Endothelial cell of umbilical vein (primary cell): Measurements from ENCODE around the gene CCND1. TPM values are rescaled to one million over a fixed set of nuclear protein-coding genes. Genes with fewer than 3 reads are reported as not detected.

Source experiments
- BruUV-seq: library from RNA; stranded (reverse); fragments of 400-500 nt; replicated peaks from 2 replicates; lab custom pipeline; 2021; lab: Mats Ljungman, UMichigan
- CTCF ChIA-PET: fragments of 300-600, 350-600 bp; sonication (Branson Sonifier 250); formaldehyde crosslinking; loops from one replicate; lab custom pipeline; 2021; ENCODE audit warnings: antibody characterized with exemption, inconsistent platforms; lab: Charles Lee
- POLR2A ChIA-PET: fragments of 300-600, 350-600 bp; sonication (Branson Sonifier 250); formaldehyde crosslinking; loops from one replicate; lab custom pipeline; 2021; ENCODE audit warnings: antibody characterized with exemption, inconsistent platforms; lab: Charles Lee
- DNase-seq: peaks from one replicate; pipeline ENCODE4 v3.0.0-alpha.2; 2011; ENCODE audit warnings: low read depth, low spot score
- FAIRE-seq: peaks from 2 replicates; lab custom pipeline; 2011; peaks lifted over from hg19 to GRCh38; lab: Jason Lieb, UNC
- H2AFZ ChIP-seq: 2 replicates; pipeline ENCODE4 v1.6.0; 2012; ENCODE audit warnings: low read depth, low read length, control low read depth, inconsistent platforms
- H3K27ac ChIP-seq: 2 replicates; pipeline ENCODE4 v1.5.1; 2011; ENCODE audit warnings: low read depth, mild to moderate bottlenecking, control low read depth, low read length, moderate library complexity; ENCODE audit not compliant: insufficient read depth
- H3K27me3 ChIP-seq, 2 experiments: 2 replicates each; pipeline versions ENCODE4 v1.6.0 to v1.6.1; 2011; ENCODE audit warnings: low read length in 2 of 2, mixed read lengths in 1 of 2; ENCODE audit not compliant: control insufficient read depth in 2 of 2, insufficient read depth in 2 of 2
- H3K36me3 ChIP-seq, 2 experiments: 2 replicates in 1 of 2; 3 replicates in 1 of 2; pipeline ENCODE4 v1.5.1; 2011; ENCODE audit warnings: low read length in 2 of 2, mild to moderate bottlenecking in 1 of 2, moderate library complexity in 1 of 2; ENCODE audit not compliant: control insufficient read depth in 2 of 2, insufficient read depth in 2 of 2; ENCODE audit errors: extremely low read depth in 1 of 2
- H3K4me1 ChIP-seq: 3 replicates; pipeline ENCODE4 v1.5.1; 2011; ENCODE audit warnings: mild to moderate bottlenecking, low read length; ENCODE audit not compliant: control insufficient read depth, insufficient read depth; ENCODE audit errors: extremely low read depth
- H3K4me2 ChIP-seq: 2 replicates; pipeline ENCODE4 v1.6.1; 2011; ENCODE audit warnings: low read length, control low read depth, mixed read lengths; ENCODE audit not compliant: insufficient read depth
- H3K4me3 ChIP-seq, 3 experiments: fragments of 200-600 bp in 1 of 3; sonication (generic), shearing (Covaris generic) in 1 of 3; replicated peaks in 1 of 3; 2 replicates each; pipeline ENCODE4 v1.5.1; 2011 to 2016; ENCODE audit warnings: control low read depth in 3 of 3, low read length in 3 of 3, mild to moderate bottlenecking in 2 of 3, inconsistent platforms in 1 of 3, low read depth in 1 of 3, moderate library complexity in 1 of 3; ENCODE audit not compliant: insufficient read depth in 1 of 3
- H3K79me2 ChIP-seq: 2 replicates; pipeline ENCODE4 v1.6.0; 2012; ENCODE audit warnings: low read length, inconsistent platforms; ENCODE audit not compliant: control insufficient read depth, insufficient read depth
- H3K9ac ChIP-seq: replicated peaks from 2 replicates; pipeline ENCODE3; 2011; ENCODE audit warnings: low read length, control low read depth; ENCODE audit not compliant: insufficient read depth; ENCODE audit errors: extremely low read depth
- H3K9me1 ChIP-seq: replicated peaks from 3 replicates; pipeline ENCODE4 v1.6.0; 2011; ENCODE audit warnings: mild to moderate bottlenecking, low read length; ENCODE audit not compliant: control insufficient read depth, insufficient read depth; ENCODE audit errors: extremely low read depth
- H3K9me3 ChIP-seq: replicated peaks from 2 replicates; pipeline ENCODE4 v1.5.1; 2012; ENCODE audit warnings: low read length, inconsistent platforms; ENCODE audit not compliant: control insufficient read depth, insufficient read depth
- H4K20me1 ChIP-seq: replicated peaks from 2 replicates; pipeline ENCODE3; 2011; ENCODE audit warnings: mild to moderate bottlenecking, low read length; ENCODE audit not compliant: control insufficient read depth, insufficient read depth; ENCODE audit errors: extremely low read depth
- FOS ChIP-seq: IDR thresholded peaks from 2 replicates; pipeline ENCODE4 v1.6.1; 2011; ENCODE audit warnings: mild to moderate bottlenecking, low read length, moderate library complexity, borderline replicate concordance; ENCODE audit not compliant: insufficient read depth
- GATA2 ChIP-seq: IDR thresholded peaks from 2 replicates; pipeline ENCODE4 v1.7.0; 2011; ENCODE audit warnings: low read depth, mild to moderate bottlenecking, moderate library complexity, mixed read lengths, low read length; ENCODE audit not compliant: insufficient read length, insufficient read depth
- POLR2A ChIP-seq: IDR thresholded peaks from 2 replicates; pipeline ENCODE4 v1.6.1; 2012; ENCODE audit warnings: low read depth, mild to moderate bottlenecking, control low read depth, low read length
- POLR2AphosphoS5 ChIP-seq: IDR thresholded peaks from 2 replicates; pipeline ENCODE4 v1.6.1; 2012; ENCODE audit warnings: low read depth, mild to moderate bottlenecking, control low read depth, low read length, moderate library complexity; ENCODE audit not compliant: insufficient read depth
- dilution Hi-C: fragments of 300-500 bp; cut with MboI; formaldehyde crosslinking; loops from one replicate; pipeline ENCODE4 v1.15.0; 2019; ENCODE audit warnings: low sequenced_read_pairs; ENCODE audit not compliant: extremely low pct_ligation_motif_present
- intact Hi-C: fragments of 100-400 bp; cut with micrococcal nuclease; formaldehyde crosslinking; loops from one replicate; pipeline ENCODE4 v1.10.0; 2022
- polyA plus RNA-seq, 4 experiments: library from polyadenylated mRNA; depleted of rRNA in 3 of 4; stranded (reverse) in 3 of 4; unstranded in 1 of 4; fragments of >200 nt; gene quantifications; 2 replicates each; pipeline versions ENCODE4 v1.2.1 to v1.2.3, GENCODE V29; 2011 to 2012; ENCODE audit warnings: missing spikeins in 1 of 4
- total RNA-seq: library from RNA; stranded (reverse); gene quantifications from 2 replicates; pipeline ENCODE4 v1.2.3, GENCODE V29; 2021
- TF ChIP-seq, protein P1 (sequence below): IDR thresholded peaks from 2 replicates; pipeline ENCODE4 v1.6.1; 2011; ENCODE audit not compliant: insufficient read depth, insufficient read length
- TF ChIP-seq, protein P2 (sequence below), 2 donors: IDR thresholded peaks; 1 replicate in 1 of 2; 2 replicates in 1 of 2; pipeline ENCODE4 v1.5.1; 2011; ENCODE audit warnings: low read length in 2 of 2, mild to moderate bottlenecking in 2 of 2, moderate library complexity in 2 of 2, control low read depth in 1 of 2, inconsistent platforms in 1 of 2, low read depth in 1 of 2; ENCODE audit not compliant: insufficient read depth in 1 of 2; ENCODE audit errors: extremely low read depth in 1 of 2

The CCND1 gene
- total and polyA plus RNA-seq, 2 donors (not counting 3 experiments of a cell fraction or from before 2014, with no cell fraction given), result 98.7 to 370 TPM

DNA sequence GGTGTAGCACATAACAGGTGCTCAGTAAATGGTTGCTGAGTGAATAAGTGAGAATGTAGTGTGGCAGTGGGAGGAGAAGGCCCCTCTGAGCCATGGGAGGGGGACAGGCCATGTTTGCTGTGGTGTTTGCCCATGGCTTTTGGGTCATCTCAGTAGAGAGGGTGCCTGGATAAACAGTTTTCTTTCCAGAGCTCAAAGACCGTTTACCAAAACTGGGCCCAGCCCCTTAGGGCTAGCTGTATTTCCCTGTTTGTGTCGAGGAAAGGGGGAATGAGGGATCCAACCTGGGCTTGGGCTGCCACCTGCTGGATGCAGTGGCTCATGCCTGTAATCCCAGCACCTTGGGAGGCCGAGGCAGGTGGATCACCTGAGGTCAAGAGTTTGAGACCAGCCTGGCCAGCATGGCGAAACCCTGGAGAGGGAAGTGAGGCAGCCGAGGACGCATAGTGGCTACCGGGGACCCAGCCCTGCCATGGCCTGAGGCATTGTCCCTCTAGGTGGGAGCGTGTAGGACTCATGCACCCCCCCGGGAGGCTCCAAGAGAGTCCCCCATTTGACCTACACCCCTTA lies 42.9 kb downstream of the CCND1 start:
- intact Hi-C loops (loop anchor here (1.0 kb wide), 1 partner anchor 583 kb away; no protein-coding TSS in a partner anchor), dilution Hi-C loops (no loop called here)
- no peaks in the 10 kb centered on the region for H3K79me2 ChIP-seq
- no peaks in the 10 kb centered on the region for H4K20me1 ChIP-seq
- DNase-seq, result no peak
- H3K4me2 ChIP-seq, result no peak overlapping the region
- peaks cover 0 to 2% of the 10 kb centered on the region in 2 experiments for H3K27me3 ChIP-seq
- ChIA-PET CTCF (interaction anchor here (0.6 to 3.7 kb wide), 20 partner anchors 9 to 1025 kb away, joined by 3 to 23 read pairs (median 4); partner anchors contain the start of gene LTO1), POLR2A (no interaction called here)
- no peak overlapping the region for H3K27ac ChIP-seq
- no peaks in the 10 kb centered on the region for H3K9me3 ChIP-seq
- no peak for TF ChIP-seq FOS
- no peak for TF ChIP-seq POLR2A
- TF ChIP-seq, protein P1, sequence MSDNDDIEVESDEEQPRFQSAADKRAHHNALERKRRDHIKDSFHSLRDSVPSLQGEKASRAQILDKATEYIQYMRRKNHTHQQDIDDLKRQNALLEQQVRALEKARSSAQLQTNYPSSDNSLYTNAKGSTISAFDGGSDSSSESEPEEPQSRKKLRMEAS, result no peak
- TF ChIP-seq GATA2, result no peak
- TF ChIP-seq POLR2AphosphoS5, result no peak
- TF ChIP-seq, protein P2, sequence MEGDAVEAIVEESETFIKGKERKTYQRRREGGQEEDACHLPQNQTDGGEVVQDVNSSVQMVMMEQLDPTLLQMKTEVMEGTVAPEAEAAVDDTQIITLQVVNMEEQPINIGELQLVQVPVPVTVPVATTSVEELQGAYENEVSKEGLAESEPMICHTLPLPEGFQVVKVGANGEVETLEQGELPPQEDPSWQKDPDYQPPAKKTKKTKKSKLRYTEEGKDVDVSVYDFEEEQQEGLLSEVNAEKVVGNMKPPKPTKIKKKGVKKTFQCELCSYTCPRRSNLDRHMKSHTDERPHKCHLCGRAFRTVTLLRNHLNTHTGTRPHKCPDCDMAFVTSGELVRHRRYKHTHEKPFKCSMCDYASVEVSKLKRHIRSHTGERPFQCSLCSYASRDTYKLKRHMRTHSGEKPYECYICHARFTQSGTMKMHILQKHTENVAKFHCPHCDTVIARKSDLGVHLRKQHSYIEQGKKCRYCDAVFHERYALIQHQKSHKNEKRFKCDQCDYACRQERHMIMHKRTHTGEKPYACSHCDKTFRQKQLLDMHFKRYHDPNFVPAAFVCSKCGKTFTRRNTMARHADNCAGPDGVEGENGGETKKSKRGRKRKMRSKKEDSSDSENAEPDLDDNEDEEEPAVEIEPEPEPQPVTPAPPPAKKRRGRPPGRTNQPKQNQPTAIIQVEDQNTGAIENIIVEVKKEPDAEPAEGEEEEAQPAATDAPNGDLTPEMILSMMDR (IDR thresholded peaks at IDR 0.05; ENCODE audit: extremely low read depth in 1 of 2, insufficient read depth in 1 of 2, low read depth in 1 of 2, low read length in 2 of 2), result peak; percentile 29 to 46
- no peak overlapping the region for H2AFZ ChIP-seq
- no peak overlapping the region for H3K4me3 ChIP-seq
- BruUV-seq, result no TSS peak
- no peaks in the 10 kb centered on the region for H3K4me1 ChIP-seq
- no peaks in the 10 kb centered on the region for H3K36me3 ChIP-seq
- no peak overlapping the region for H3K9ac ChIP-seq
- no peaks in the 10 kb centered on the region for H3K9me1 ChIP-seq
- no peak for FAIRE-seq
